Neural cell (in vitro differentiated cells): ENCODE data around the gene SMARCC2.

Experiments used
- CTCF ChIP-seq: fragments of 450-650 bp; IDR thresholded peaks from 2 replicates; pipeline ENCODE4 v1.5.1; 2014; ENCODE audit warnings: antibody characterized with exemption, mild to moderate bottlenecking, moderate library complexity; ENCODE audit not compliant: poor library complexity, severe bottlenecking
- EP300 ChIP-seq: fragments of 450-650 bp; conservative IDR thresholded peaks from 2 replicates; pipeline ENCODE4 v1.6.1; 2014; ENCODE audit warnings: antibody characterized with exemption, mild to moderate bottlenecking, moderate library complexity; ENCODE audit not compliant: poor library complexity, severe bottlenecking
- EZH2 ChIP-seq: fragments of 200-600, 300-800 bp; shearing (Covaris generic), sonication (generic); IDR thresholded peaks from 2 replicates; pipeline ENCODE4 v1.6.1; 2014; ENCODE audit warnings: antibody characterized with exemption, low read length, borderline replicate concordance, mild to moderate bottlenecking; ENCODE audit not compliant: insufficient read depth, poor library complexity, severe bottlenecking
- MXI1 ChIP-seq: fragments of 450-650 bp; conservative IDR thresholded peaks from 2 replicates; pipeline ENCODE4 v1.6.1; 2014; ENCODE audit warnings: antibody characterized with exemption, mild to moderate bottlenecking; ENCODE audit not compliant: poor library complexity, severe bottlenecking
- POLR2AphosphoS5 ChIP-seq: IDR thresholded peaks from 2 replicates; pipeline ENCODE4 v1.6.1; 2012
- RAD21 ChIP-seq: fragments of 450-650 bp; conservative IDR thresholded peaks from 2 replicates; pipeline ENCODE4 v1.6.1; 2014; ENCODE audit warnings: antibody characterized with exemption, mild to moderate bottlenecking, moderate library complexity
- REST ChIP-seq: IDR thresholded peaks from 2 replicates; pipeline ENCODE4 v1.6.1; 2012; ENCODE audit warnings: borderline replicate concordance
- SMC3 ChIP-seq: fragments of 450-650 bp; conservative IDR thresholded peaks from 2 replicates; pipeline ENCODE4 v1.6.1; 2014; ENCODE audit warnings: antibody characterized with exemption, mild to moderate bottlenecking, moderate library complexity; ENCODE audit not compliant: poor library complexity
- TAF1 ChIP-seq: IDR thresholded peaks from 2 replicates; pipeline ENCODE4 v1.6.1; 2012; ENCODE audit warnings: low read depth

- TF ChIP-seq EP300, result no peak
- no peak for TF ChIP-seq EZH2
- TF ChIP-seq MXI1, result no peak
- TF ChIP-seq CTCF, result no peak
- TF ChIP-seq SMC3, result no peak
- no peak for TF ChIP-seq POLR2AphosphoS5
- no peak for TF ChIP-seq TAF1
- no peak for TF ChIP-seq REST
- no peak for TF ChIP-seq RAD21
Observed at GRCh38 chr12:56169229-56169759, 20.0 kb downstream of the SMARCC2 start.
